Ammon's horn (tissue), 1 donor: ENCODE measurements around the gene DHRS2.
"Not testable (repeated sequence)": the region's sequence is repeated elsewhere in the genome, so short reads cannot be mapped to it uniquely, and the experiment has no call there.

Experiments used
- DNase-seq: peaks from one replicate; pipeline ENCODE4 v3.0.0-alpha.2; 2016; ENCODE audit warnings: low spot score

The DHRS2 gene

DNA sequence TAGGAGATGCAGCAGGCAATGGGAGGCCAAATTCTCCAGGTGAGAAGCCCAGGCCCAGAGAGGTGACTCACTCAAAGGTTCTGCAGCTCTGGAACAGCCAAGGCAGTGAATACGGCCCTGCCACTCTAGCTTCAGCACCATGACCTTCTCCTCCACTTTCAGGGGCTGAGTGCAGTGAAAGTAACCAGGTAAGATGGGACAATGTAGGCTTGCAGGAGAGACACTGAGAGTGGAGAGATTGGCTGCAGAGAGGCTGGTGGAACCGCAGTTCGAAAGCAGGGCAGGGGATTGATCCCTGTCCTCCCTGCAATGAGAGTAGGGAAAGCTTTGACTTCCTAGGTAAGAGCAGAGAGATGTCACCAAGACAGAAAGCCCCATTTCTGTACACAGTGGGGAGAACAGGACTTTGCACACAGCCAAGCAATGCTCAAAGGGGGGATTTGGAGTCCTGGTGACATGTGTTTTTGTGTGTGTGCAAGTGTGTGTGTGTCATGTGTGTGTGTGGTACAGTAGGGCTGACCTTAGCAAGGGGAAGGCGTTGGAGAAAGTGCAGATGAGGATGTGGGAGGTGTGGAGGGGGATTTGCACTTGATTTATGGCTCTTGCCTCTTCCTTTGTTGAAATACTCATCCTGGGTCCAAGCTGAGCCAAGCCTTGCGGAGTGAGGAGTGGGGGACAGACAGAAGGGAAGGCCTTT lies 12.7 kb downstream of the DHRS2 start:
- DNase-seq: no peak

DNA sequence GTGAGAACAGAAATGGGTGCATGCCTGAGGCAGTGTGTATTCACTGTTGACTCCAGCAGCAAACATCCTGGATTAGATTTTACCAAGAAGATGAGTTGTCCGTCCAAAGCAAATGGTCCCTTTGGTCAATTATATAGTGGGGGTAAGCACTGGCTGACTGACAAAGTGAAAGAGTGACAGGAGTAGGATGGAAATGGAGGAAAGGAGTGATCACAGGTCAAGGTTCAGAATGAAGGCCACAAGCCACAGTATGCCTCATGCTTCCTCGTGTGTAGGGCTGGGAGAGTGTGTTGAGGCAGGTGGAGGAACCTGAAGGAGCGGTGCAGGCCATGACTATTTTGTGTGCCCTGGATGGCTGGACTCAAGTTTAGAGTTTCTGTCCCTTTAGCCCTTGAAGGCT lies 14.3 kb downstream of the DHRS2 start:
- no peak for DNase-seq

DNA sequence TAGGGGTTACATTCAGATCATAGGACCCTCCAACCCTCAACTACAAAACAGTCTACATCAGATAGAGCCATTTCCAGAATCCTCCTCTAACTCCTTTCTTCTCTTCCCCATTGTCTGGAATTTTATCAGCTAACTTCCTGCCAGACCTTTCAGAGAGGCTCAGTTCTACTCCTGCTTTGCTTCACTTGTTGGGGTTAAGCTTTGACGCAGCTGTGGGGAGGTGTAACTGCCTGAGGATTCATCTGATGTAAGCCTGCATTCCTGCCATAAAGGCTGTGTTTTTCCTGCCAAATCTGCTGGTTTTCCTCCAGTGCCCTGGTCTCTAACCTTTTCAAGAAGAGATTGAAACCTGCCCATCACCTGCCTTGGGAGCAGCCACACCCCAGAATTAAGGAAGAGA lies 16.9 kb downstream of the DHRS2 start:
- DNase-seq: no peak

DNA sequence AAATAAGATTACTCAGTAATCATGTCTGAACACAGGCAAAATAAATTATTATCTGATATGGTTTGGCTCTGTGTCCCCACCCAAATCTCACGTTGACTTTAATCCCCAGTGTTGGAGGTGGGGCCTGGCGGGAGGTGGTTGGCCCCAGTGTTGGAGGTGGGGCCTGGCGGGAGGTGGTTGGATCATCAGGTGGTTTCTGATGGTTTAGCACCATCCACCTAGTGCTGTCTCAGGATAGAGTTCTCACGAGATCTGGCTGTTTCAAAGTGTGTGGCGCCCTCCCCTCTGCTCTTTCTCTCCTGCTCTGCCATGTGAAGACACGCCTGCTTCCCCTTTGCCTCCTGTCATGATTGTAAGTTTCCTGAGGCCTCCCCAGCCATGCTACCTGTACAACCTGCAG lies 18.1 kb downstream of the DHRS2 start:
- DNase-seq: no peak

DNA sequence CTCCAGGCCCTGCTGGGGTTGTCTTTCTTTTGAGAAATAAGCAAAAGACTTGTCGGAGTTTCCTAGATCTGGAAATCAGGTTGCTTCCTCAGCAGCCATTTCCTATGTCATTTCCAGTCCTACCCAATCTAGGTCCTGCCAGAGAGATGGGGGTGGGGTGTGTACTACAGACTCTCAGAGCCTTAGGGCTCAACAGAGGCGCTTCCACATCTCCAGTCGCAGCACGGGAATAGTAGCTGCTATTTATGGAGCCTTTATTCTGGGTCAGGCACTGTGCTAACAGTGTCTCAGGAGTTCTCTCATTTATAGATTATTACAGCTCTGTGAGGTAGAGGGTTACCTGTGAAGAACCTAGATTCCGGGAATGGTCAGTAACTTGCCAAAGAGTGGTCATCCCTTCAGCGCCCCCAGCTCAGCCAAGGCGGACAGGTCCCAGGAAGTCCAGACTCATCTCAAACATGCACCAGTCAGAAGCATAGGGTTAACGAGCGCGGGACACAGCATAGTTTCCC lies 21.9 kb downstream of the DHRS2 start:
- no peak for DNase-seq

DNA sequence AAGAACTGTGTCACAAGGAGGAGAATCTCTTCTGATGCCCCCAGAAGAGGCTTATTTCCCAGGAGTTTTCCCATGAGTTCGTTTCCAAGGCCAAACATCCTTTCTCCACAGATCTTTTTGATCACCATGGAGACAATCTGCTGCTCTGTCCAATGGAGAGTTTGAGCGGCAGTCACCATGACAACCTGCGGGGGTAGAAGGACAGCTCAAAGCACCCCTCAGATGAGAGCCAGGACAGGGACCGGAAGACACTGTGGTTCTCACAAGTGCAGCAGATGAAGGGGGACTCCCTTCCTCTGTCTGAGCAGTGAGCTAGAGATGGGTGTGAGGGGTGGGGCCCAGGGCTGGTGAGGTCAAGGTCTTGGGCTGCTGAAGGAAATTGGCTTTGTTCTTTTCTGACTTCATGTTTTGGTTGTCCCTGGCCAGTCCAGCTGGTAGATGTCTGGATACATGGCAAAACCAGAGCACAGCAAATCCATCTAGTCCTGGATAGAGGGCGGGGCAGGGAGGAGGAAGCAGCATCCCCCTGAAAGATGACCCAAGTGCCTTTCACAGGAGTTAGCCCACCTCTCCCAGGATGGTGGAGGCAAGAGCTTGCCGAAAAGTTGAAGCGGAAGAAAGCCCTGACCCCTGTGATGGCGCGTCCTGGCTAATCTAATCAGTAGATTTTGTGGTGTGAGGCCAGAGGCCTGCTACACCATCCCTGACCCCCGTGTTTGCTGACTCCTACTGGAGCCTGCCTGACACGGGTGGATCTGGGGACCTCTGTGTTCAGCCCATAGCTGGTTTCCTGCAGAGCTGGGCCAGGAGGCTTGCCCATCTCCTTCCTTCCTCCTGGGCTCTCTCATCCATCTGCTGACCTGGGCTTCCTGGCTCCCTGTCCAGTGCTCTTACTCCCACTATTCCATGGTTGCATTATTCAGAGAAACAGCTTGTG lies 24.4 kb downstream of the DHRS2 start:
- DNase-seq: peak; percentile 67

DNA sequence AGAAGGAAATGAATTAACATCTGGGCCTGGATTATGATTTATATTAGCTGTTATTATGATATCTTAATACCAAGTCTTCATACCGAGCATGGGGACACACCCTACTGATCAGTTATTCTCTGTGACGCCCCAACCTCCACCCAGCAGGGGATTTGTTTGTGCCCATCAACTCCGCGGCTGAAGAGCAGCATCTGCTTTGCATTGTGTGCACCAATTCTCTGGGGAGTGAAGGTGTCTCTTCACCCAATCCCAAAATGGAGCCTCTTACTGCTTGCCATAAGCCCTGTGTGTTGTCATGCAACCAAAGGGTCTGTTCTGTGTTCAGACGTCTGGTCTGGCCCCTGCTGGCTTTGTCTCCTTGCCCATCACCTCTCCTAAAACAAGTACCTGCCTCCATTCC lies 25.4 kb downstream of the DHRS2 start:
- DNase-seq: no peak

DNA sequence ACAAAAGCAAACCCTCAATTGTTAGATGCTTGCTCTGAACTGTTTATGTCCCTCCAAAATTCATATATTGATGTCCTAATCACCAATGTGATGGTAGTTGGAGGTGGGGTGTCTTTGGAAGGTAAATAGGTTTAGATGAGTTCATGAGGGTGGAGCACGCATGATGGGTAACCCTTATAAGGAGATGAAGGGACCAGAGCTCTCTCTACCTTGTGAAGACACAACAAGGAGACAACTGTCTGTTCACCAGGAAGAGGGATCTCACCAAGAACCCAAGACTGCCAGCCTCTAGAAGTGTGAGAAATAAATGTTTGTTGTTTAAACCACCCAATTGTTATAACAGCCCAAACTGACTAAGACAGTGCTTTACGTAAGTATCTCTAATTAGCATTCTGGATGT lies 27.0 kb downstream of the DHRS2 start:
- no peak for DNase-seq

DNA sequence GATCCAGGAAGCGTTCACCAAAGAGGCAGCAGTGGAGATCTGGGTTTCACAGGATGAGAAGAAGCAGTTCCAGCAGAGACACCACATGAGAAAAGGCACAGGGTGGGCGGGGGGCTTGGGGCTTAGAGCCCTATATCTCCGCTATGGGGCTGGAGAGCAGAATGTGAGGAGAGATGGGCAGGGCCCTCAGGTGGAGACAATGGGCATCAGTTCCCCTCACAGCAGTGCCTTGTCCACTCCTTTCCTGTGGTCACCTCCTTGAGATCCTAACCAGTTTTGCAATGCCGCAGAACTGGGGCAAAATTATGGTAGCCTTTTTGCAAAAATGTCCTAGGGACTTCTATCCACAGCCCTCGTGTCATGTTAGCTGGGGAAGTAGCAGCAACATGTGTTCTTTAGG lies 27.5 kb downstream of the DHRS2 start:
- DNase-seq: no peak

DNA sequence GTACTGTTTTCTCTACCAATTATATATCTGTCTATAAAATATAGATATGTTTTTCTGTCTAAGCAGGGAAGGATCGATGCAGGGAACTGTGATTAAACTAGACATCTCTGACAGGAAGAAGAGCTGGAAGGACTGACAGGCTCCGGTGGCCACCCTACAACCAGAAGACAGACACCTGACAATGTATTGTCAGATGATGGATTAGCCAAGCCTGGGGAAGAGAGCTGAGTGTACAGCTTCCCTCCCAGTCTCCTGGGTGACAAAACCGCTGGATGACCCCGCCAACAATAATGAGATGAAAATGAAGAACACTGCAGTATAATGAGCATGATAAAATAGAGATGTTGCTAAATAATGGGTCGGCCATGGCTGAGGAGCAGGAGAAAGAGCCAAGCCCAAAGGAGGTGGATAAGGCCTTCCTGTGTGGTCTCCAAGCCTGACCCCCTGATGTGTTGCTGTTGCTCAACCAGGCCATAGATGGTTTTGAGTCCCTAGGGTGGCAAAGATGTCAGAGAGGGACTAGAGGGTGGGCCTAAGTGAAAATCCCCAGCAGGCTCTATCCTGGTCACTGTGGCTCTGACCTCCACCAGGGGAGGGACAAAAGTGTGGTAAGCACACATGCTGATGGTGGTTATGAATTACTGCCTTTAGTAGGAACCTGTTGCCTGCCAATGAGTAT lies 28.2 kb downstream of the DHRS2 start:
- no peak for DNase-seq

DNA sequence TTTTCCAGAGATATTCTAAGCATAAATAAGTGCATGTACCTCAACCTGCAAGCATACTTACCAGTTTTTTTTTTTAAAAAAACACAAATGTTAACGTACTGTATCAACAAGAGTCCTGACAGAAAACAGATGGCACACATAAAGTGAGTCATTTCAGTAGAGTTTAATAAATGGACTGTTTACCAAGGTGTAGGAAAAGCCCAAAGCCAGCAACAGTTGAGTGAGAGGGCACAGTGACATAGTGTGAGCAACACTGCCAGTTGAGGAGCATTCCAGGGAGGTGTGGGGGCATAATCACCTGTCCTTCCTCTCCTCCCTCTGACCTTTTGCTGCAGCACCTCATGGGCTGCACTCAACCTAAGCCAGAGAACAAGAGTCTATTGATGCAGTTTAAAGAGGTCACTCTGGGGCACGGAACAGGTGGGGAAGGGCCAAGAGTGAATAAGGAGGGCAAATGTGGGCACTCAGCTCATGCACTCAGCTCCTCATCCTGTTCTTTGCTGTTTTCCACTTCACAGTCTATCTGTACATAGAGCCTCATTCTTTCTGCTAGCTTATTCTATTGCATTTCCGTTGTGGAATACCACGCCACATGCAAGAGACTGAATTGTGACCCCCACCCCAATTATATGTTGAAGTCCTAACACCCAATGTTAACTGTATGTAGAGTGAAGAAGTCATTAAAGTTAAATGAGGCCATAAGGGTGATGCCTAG lies 29.3 kb downstream of the DHRS2 start:
- no peak for DNase-seq

DNA sequence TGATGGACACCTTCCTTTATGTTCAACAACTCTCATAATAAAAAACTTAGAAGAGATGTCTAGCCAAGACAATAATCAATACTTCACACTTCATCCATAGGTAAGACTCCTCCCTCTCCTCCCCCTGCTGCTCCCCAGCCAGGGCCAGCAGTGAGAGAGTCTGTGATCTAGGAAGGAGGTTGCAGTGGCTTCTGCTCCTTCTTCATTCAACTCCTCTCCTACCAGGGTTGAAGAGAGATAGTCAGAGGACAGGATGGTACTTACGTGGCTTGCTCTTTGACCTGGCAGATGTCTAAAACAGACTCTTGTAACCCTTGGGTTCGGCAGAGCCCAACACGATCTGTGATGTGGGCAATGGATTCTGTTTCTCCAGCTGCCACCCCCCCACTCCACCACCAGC lies 31.0 kb downstream of the DHRS2 start:
- DNase-seq: no peak

DNA sequence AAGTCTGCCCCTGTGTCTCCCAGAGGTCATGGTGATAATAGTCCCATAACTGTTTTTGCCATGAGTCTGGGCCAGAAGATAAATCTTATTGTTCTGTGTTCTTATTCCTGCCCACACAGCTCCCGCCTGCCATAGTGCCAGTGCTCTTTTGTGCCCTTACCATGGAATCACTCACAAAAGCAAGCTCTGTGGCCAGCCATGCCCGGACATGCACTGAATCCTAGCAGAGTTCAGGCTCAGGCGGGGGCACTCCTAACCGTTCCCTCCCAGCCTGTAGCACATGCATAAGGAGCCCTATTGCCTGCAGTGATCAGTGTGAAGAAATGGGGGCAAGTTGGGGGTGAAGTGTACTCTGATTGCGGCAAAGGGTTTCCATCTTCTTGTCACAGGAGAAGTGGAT lies 33.3 kb downstream of the DHRS2 start:
- no peak for DNase-seq

DNA sequence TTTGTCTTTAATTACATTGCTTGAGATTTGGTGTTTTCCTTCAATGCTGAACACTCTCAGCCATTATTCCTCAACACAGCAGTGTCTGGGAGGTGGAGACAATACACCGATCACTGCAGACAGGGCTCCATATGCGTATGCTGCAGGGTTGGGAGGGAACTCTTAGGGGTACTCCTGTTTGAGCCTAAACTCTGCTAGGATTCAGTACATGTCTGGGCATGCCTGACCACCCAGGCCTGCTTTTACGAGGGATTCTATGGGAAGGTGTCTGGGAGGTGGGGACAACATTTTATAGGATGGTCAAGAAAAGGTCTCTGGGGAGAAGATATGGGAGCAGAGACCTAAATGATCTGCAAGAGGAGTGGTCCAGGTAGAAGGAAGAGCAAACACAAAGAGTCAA lies 34.3 kb downstream of the DHRS2 start:
- no peak for DNase-seq

DNA sequence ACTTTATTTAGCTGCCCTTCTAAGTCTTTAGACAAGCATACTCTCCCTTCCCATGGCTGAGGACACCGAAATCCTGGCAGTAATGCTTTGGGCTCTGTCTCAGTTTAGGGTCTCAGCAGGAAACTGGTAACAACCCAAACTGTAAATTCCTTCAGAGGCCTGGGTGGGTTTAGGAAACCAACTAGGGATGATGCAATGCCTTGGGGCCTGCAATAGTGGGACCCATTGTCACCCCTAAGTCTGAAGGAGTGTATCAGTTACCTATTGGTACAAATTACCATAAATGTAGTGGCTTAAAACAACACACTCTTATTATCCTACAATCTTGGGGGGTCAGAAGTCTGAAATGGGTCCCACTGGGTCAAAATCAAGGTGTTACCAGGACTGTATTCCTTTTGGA lies 36.0 kb downstream of the DHRS2 start:
- DNase-seq: no peak

DNA sequence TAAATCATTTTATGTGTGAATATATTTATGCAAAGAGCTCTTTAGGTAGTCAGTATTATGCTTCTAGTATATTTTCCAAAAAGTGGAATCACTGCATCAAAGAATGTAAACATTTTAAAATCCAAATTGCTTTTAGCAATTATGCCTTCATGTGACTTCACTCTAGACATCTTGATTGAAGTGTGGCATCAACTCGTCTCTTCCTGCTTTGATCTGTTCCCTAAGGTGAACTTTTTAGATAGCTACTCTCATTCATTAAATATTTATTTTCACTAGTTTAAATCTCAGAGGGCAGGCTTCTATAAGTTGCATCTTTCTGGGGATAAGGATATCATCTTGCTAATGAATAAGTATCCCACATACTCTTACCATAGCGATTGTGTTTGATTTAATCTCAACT lies 39.2 kb downstream of the DHRS2 start:
- DNase-seq: no peak

DNA sequence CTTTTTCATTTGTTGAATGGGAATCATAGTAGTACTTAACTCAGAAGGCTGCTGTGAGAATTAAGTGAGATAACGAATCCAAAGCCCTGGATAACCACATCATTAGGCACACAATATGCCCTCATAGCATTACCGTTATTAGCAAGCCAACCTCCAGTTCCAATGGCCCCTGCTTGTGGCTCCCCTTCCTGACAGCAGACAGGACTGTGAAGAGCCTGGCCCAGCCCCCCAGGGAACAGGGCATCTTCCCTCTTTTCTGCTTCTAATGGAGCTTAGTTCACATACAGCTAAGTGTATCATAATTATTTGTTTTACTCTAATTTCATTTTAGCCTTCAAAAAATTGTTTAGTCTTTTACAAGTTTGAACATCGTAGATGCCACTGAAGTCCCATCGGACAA lies 39.7 kb downstream of the DHRS2 start:
- no peak for DNase-seq

DNA sequence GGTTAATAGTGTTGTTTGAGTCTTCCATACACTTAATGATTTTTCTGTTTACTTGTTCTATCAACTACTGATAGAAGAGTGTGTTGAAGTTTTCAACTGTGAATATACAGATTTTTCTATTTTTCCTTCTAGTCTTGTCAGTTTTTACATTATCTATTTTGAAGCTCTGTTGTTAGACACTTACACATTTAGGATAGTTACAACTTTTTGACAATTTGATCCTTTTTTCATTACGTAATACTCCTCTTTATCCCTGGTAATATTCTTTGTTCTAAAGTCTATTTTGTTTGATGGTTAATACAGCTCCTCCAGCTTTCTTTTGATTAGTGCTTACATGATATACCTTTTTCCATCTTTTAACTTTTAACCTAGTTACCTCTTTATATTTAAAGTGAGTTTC lies 45.2 kb downstream of the DHRS2 start:
- no peak for DNase-seq

DNA sequence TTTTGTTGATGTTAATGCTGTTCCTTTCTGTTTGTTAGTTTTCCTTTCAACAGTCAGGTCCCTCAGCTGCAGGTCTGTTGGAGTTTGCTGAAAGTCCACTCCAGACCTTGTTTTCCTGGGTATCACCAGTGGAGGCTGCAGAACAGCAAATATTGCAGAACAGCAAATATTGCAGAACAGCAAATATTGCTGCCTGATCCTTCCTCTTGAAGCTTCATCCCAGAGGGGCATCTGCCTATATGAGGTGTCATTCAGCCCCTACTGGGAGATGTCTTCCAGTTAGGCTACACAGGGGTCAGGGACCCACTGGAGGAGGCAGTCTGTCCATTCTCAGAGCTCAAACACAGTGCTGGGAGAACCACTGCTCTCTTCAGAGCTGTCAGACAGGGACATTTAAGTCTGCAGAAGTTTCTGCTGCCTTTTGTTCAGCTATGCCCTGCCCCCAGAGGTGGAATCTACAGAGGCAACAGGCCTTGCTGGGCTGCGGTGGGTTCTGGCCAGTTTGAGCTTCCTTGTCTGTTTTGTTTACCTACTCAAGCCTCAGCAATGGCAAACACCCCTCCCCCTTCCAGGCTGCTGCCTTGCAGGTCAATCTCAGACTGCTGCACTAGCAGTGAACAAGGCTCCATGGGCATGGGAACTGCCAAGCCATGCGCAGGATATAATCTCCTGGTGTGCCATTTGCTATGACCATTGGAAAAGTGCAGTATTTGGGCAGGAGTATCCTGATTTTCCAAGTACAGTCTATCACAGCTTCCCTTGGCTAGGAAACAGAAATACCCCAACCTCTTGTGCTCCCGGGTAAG lies 53.7 kb downstream of the DHRS2 start:
- not testable (repeated sequence) for DNase-seq

DNA sequence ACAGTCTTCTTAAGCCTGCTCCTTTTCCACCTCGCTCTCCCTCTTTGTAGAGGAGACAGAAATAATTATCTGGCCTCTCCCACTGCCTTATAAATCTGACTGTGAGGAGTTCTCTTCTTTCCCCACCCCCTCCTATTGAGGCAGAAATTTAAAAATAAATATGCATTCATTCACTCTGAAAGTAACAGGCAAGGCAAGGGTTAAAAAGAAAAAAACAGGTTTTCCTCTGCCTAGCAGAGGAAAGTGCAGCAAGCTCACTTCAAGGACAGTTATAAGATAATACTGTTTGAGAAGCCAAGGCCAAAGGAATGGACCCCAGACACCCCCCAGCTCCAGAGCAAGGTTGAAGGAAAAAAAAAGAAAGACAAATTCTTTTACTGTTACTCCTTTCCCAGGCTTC lies 56.3 kb downstream of the DHRS2 start:
- DNase-seq: no peak

DNA sequence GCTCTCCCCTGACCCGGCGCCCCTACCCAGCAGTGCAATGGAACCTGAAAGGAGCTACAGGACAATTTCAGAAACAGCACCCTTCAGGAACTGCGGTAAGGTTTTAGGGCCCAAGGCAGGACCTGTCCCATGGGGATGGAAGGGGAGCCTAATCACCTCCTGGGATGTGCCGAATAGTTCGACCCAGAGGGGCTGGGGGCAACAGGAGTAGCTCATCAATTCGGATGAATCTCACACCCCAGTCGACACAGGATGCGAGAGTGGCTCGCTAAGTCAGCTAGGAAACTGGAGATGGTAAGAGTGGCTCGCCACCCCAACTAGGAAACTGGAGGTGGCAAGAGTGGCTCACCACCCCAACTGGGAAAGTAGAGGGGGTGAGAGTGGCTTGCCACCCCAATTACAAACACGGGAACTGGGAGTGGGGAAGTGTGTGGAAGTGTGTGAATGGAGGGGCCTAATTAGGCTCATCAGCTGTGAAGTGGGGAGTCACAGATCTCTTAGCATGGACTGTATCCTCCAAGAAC lies 57.1 kb downstream of the DHRS2 start:
- DNase-seq: no peak
